C4-2B (cell line): Measurements from ENCODE around the gene GBA2.

Experiments used
- CTCF ChIP-seq: fragments of 450-650 bp; conservative IDR thresholded peaks from 2 replicates; pipeline ENCODE4 v1.5.1; 2017; ENCODE audit warnings: mild to moderate bottlenecking
- ZFX ChIP-seq: fragments of 450-650 bp; IDR thresholded peaks from 2 replicates; pipeline ENCODE4 v1.6.1; 2017

DNA sequence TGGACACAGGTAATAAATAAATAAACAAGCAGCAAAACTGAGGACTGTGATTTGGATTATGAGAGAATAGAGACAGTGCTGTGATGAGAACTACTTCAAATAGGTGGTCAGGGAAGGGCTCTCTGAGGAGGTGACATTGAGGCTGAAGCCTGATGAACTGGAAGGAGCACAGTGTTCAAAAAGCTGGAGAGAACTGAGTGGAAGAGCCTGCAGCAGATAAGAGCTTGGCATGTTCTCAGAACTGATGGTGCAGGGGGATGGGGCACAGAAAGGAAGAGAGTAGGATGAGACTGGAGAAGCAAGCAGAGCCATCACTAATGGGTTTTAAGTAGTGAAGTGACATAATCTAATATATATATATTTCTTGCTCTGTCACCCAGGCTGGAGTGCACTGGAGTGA lies 48.1 kb downstream of the GBA2 start:
- TF ChIP-seq CTCF = no peak
- no peak for TF ChIP-seq ZFX
